Right lobe of liver (tissue), 6 donors: ENCODE data around the gene ANP32D. TPM values are rescaled to one million over a fixed set of nuclear protein-coding genes. Genes with fewer than 3 reads are reported as not detected.
A peak's percentile ranks its signal among the peaks of the same experiment; 100 is the strongest.
"Not testable (repeated sequence)": the region's sequence is repeated elsewhere in the genome, so short reads cannot be mapped to it uniquely, and the experiment has no call there.

Experiments used
- ATAC-seq, 4 donors: fragments of 200-7000 bp; cut with Tn5 transposase; one replicate each; pipeline ENCODE4 v1.9.1; 2020; ENCODE audit warnings: mild to moderate bottlenecking in 4 of 4, moderate library complexity in 4 of 4
- DNase-seq, 3 donors: peaks; one replicate each; pipeline ENCODE4 v3.0.0-alpha.2; 2020
- H3K27ac ChIP-seq, 3 donors: fragments of 200-600 bp; one replicate each; pipeline ENCODE4 v1.8.0; 2022
- H3K27me3 ChIP-seq, 2 donors: fragments of 200-600 bp; one replicate each; pipeline ENCODE4 v1.8.0; 2022
- H3K36me3 ChIP-seq, 4 donors: fragments of 200-600 bp; sonication (generic) in 1 of 4; one replicate each; pipeline versions ENCODE4 v1.5.1 to v1.8.0; 2017 to 2022; ENCODE audit warnings: control low read depth in 1 of 4
- H3K4me1 ChIP-seq, 4 donors: fragments of 200-600 bp; sonication (generic) in 1 of 4; one replicate each; pipeline versions ENCODE4 v1.5.1 to v1.8.0; 2017 to 2022; ENCODE audit warnings: control low read depth in 1 of 4
- H3K4me3 ChIP-seq, 3 donors: fragments of 200-600 bp; one replicate each; pipeline ENCODE4 v1.8.0; 2022
- H3K9me3 ChIP-seq, 4 donors: fragments of 200-600 bp; sonication (generic) in 1 of 4; one replicate each; pipeline versions ENCODE4 v1.5.1 to v1.8.0; 2017 to 2022; ENCODE audit warnings: control low read depth in 1 of 4
- CTCF ChIP-seq, 4 donors: fragments of 200-600 bp in 3 of 4; fragments of 450-650 bp in 1 of 4; IDR thresholded peaks; one replicate each; pipeline versions ENCODE4 v1.5.1 to v1.8.0; 2016 to 2022; ENCODE audit warnings: antibody characterized with exemption in 4 of 4, mild to moderate bottlenecking in 2 of 4
- POLR2A ChIP-seq: fragments of 450-650 bp; IDR thresholded peaks from one replicate; pipeline ENCODE4 v1.6.1; 2017; ENCODE audit warnings: antibody characterized with exemption, mild to moderate bottlenecking
- WGBS: methylation state at CpG from one replicate; pipeline ENCODE4 v1.1.6; 2018; ENCODE audit warnings: low coverage, low lambda C conversion rate; ENCODE audit not compliant: insufficient coverage; ENCODE audit errors: missing lambda C conversion rate; 5-methylcytosine and 5-hydroxymethylcytosine counted together
- intact Hi-C, 2 donors: fragments of 100-400 bp; cut with DNase I; formaldehyde crosslinking; loops; one replicate each; pipeline versions ENCODE4 v1.11.2 to v1.14.1; 2022
- total RNA-seq, 6 experiments: library from RNA; depleted of rRNA in 2 of 6; stranded (reverse); fragments of >200 nt in 2 of 6; fragmentation: NEBNext Ultra II Directional in 3 of 6; extraction: Animal tissue kit (Norgen Biotek cat#: 25700) in 3 of 6; gene quantifications; one replicate each; pipeline versions ENCODE4 v1.1.0 to v1.2.4, GENCODE V29; 2016 to 2023
- donor health status: DM: no; HTN: yes; CAD: no.
- donor health status: DM: no; HTN: no; CAD: no.
- donor health status: DM: no; HTN: no; CAD: no.
- donor health status: DM: no; HTN: yes; CAD: no.
- donor health status: DM: no; HTN: yes; CAD: no.

ANP32D gene
- total RNA-seq, 6 experiments from 2014 or later, result not detected

GRCh38 chr12:48451372-48451771 is 21.0 kb upstream of the ANP32D start:
- TF ChIP-seq CTCF (IDR thresholded peaks at IDR 0.05), result no peak
- DNase-seq (no peak), ATAC-seq (no peak)
- Histone ChIP-seq H3K4me1 (no peaks in the 10 kb centered on the region), H3K4me3 (no peak overlapping the region), H3K27ac (no peak overlapping the region), H3K27me3 (no peaks in the 10 kb centered on the region), H3K36me3 (no peaks in the 10 kb centered on the region), H3K9me3 (no peaks in the 10 kb centered on the region)
- 11% methylated on average over 1 of the region's 1 CpG for WGBS
- intact Hi-C loops, result no loop called here

GRCh38 chr12:48452961-48453360 is 19.4 kb upstream of the ANP32D start:
- H3K36me3 ChIP-seq, H3K9me3 ChIP-seq, H3K27ac ChIP-seq, intact Hi-C loops, H3K4me3 ChIP-seq, ATAC-seq, DNase-seq, H3K27me3 ChIP-seq, H3K4me1 ChIP-seq: not testable (repeated sequence)
- WGBS, result 55% methylated on average over 2 of the region's 2 CpGs

- ATAC-seq (peak in 3 of 4 donors; percentile 33 to 46 (median 37)), DNase-seq (no peak)
- Histone ChIP-seq H3K4me1 (no peaks in the 10 kb centered on the region), H3K4me3 (no peak overlapping the region), H3K36me3 (no peaks in the 10 kb centered on the region), H3K27ac (no peak overlapping the region), H3K9me3 (no peaks in the 10 kb centered on the region), H3K27me3 (no peaks in the 10 kb centered on the region)
- intact Hi-C loops, result no loop called here
- no peak for TF ChIP-seq POLR2A
- TF ChIP-seq CTCF (IDR thresholded peaks at IDR 0.05), result peak; percentile 30 to 36 (median 34)
- WGBS, result 50% methylated on average over 1 of the region's 1 CpG
Measured at GRCh38 chr12:48454667-48455066, 17.7 kb upstream of the ANP32D start.

GRCh38 chr12:48455116-48455515 is 17.2 kb upstream of the ANP32D start:
- H3K27ac ChIP-seq, result no peak overlapping the region
- no peak for ATAC-seq
- DNase-seq, result no peak
- intact Hi-C loops, result no loop called here
- no peaks in the 10 kb centered on the region for H3K36me3 ChIP-seq
- WGBS, result 51% methylated on average over 2 of the region's 2 CpGs
- H3K9me3 ChIP-seq, result no peaks in the 10 kb centered on the region
- H3K4me3 ChIP-seq, result no peak overlapping the region
- no peaks in the 10 kb centered on the region for H3K27me3 ChIP-seq
- H3K4me1 ChIP-seq, result no peaks in the 10 kb centered on the region
- TF ChIP-seq CTCF (IDR thresholded peaks at IDR 0.05), result no peak
- TF ChIP-seq POLR2A, result no peak

- intact Hi-C loops, result no loop called here
- no peak for ATAC-seq
- 73% methylated on average over 6 of the region's 6 CpGs for WGBS
Measured at GRCh38 chr12:48459259-48459658, 13.1 kb upstream of the ANP32D start.

GRCh38 chr12:48469027-48469426 is 3.3 kb upstream of the ANP32D start:
- 62% methylated on average over 9 of the region's 9 CpGs for WGBS
- H3K27ac ChIP-seq, intact Hi-C loops, H3K4me3 ChIP-seq, H3K36me3 ChIP-seq, ATAC-seq, H3K27me3 ChIP-seq, H3K9me3 ChIP-seq, H3K4me1 ChIP-seq, DNase-seq: not testable (repeated sequence)

More at GRCh38 chr12:48459259-48459658, 13.1 kb upstream of the ANP32D start:
- Histone ChIP-seq H3K36me3 (no peaks in the 10 kb centered on the region), H3K9me3 (no peaks in the 10 kb centered on the region), H3K4me3 (no peak overlapping the region), H3K27me3 (no peaks in the 10 kb centered on the region), H3K4me1 (no peaks in the 10 kb centered on the region), H3K27ac (no peak overlapping the region)
- no peak for TF ChIP-seq CTCF (IDR thresholded peaks at IDR 0.05)
- no peak for TF ChIP-seq POLR2A
- DNase-seq, result no peak
